ENCODE data around the gene NMNAT1. TPM values are rescaled to one million over a fixed set of nuclear protein-coding genes. Genes with fewer than 3 reads are reported as not detected.
"Not testable (repeated sequence)": the region's sequence is repeated elsewhere in the genome, so short reads cannot be mapped to it uniquely, and the experiment has no call there.

NMNAT1 gene
- total RNA-seq, 1 donor from 2014 or later: 11.9 TPM

GRCh38 chr1:10020086-10020485 is 76.8 kb downstream of the NMNAT1 start:
- DNase-seq: no peak

GRCh38 chr1:10020678-10021077 is 77.4 kb downstream of the NMNAT1 start:
- not testable (repeated sequence) for DNase-seq

- DNase-seq: not testable (repeated sequence)
Measured at GRCh38 chr1:10021992-10022391, 78.7 kb downstream of the NMNAT1 start.

GRCh38 chr1:10022656-10023055 is 79.4 kb downstream of the NMNAT1 start:
- no peak for DNase-seq

GRCh38 chr1:10025354-10025753 is 82.1 kb downstream of the NMNAT1 start:
- DNase-seq: no peak

GRCh38 chr1:10027027-10027426 is 83.8 kb downstream of the NMNAT1 start:
- DNase-seq: no peak

- not testable (repeated sequence) for DNase-seq
Measured at GRCh38 chr1:10028956-10029500, 85.8 kb downstream of the NMNAT1 start.

GRCh38 chr1:10031461-10031860 is 88.2 kb downstream of the NMNAT1 start:
- DNase-seq: no peak

GRCh38 chr1:10032590-10033358 is 89.5 kb downstream of the NMNAT1 start, which contains the start of gene UBE4B:
TSS of gene UBE4B (plus strand) at chr1:10032958. CDS start at chr1:10033671, 713 bp downstream.
- peak; percentile 99 for DNase-seq

GRCh38 chr1:10033359-10033845 is 90.1 kb downstream of the NMNAT1 start:
- peak; percentile 31 for DNase-seq

Small RNA genes within 50 kb of the gene (small RNA-seq; reads per million reads assigned to genes)
- not detected for gene MIR5697 (ENCODE audit: low replicate concordance)

Other genes with a start within 250 kb of the NMNAT1 start
- 110 TPM for gene CLSTN1, start 119.5 kb upstream of the NMNAT1 start, total RNA-seq
- gene CTNNBIP1, start 33.2 kb upstream of the NMNAT1 start, total RNA-seq: 38.3 TPM
- gene LZIC, start 84 bp upstream of the NMNAT1 start, total RNA-seq: 52.6 TPM
- 6.2 TPM for gene RBP7, start 53.8 kb downstream of the NMNAT1 start, total RNA-seq
- gene UBE4B, start 89.5 kb downstream of the NMNAT1 start, total RNA-seq: 32.2 TPM

All from tongue (tissue), 3 donors.